Superior temporal gyrus (tissue), 1 donor: ENCODE results near the gene SLC12A9.
A peak's percentile ranks its signal among the peaks of the same experiment; 100 is the strongest.
"Not testable (repeated sequence)": the region's sequence is repeated elsewhere in the genome, so short reads cannot be mapped to it uniquely, and the experiment has no call there.

Experiments
- DNase-seq: peaks from one replicate; pipeline ENCODE4 v3.0.0-alpha.2; 2016; ENCODE audit errors: extremely low spot score

The SLC12A9 gene

GRCh38 chr7:100825215-100825671 is 27.3 kb upstream of the SLC12A9 start:
- no peak for DNase-seq

GRCh38 chr7:100825751-100826513 is 26.6 kb upstream of the SLC12A9 start:
- no peak for DNase-seq

- no peak for DNase-seq
These were observed 25.8 kb upstream of the SLC12A9 start for GRCh38 chr7:100826514-100827329.

GRCh38 chr7:100827330-100828226 is 24.9 kb upstream of the SLC12A9 start, which contains the start of gene EPHB4:
Gene EPHB4, minus strand, starts transcription at chr7:100827523. Its CDS starts 493 bp downstream, at chr7:100827030.
- no peak for DNase-seq

- no peak for DNase-seq
These were observed 23.3 kb upstream of the SLC12A9 start for GRCh38 chr7:100829150-100829716.

GRCh38 chr7:100830396-100830795 is 22.1 kb upstream of the SLC12A9 start:
- no peak for DNase-seq

GRCh38 chr7:100832281-100832633 is 20.3 kb upstream of the SLC12A9 start:
- no peak for DNase-seq

GRCh38 chr7:100835903-100836811 is 16.4 kb upstream of the SLC12A9 start:
- DNase-seq = no peak

- no peak for DNase-seq
These were observed 15.8 kb upstream of the SLC12A9 start for GRCh38 chr7:100836812-100837098.

- DNase-seq = peak; percentile 96
These were observed 15.2 kb upstream of the SLC12A9 start for GRCh38 chr7:100837099-100837836.

GRCh38 chr7:100839361-100839760 is 13.2 kb upstream of the SLC12A9 start:
- no peak for DNase-seq

- DNase-seq = no peak
These were observed 11.9 kb upstream of the SLC12A9 start for GRCh38 chr7:100840470-100841100.

GRCh38 chr7:100847360-100847759 is 5.2 kb upstream of the SLC12A9 start:
- DNase-seq = no peak

- no peak for DNase-seq
These were observed 1.8 kb downstream of the SLC12A9 start for GRCh38 chr7:100854146-100854895.

GRCh38 chr7:100854899-100855298 is 2.4 kb downstream of the SLC12A9 start:
- DNase-seq = not testable (repeated sequence)

GRCh38 chr7:100855515-100855914 is 3.0 kb downstream of the SLC12A9 start:
- DNase-seq = no peak

GRCh38 chr7:100856871-100857282 is 4.4 kb downstream of the SLC12A9 start:
- no peak for DNase-seq

- DNase-seq = no peak
These were observed 7.3 kb downstream of the SLC12A9 start for GRCh38 chr7:100859856-100860255.
